SH-SY5Y (cell line): ENCODE measurements around the gene RNF168.

Experiments
- GATA2 ChIP-seq: IDR thresholded peaks from 2 replicates; pipeline ENCODE4 v1.6.1; 2011; ENCODE audit warnings: mild to moderate bottlenecking, low read depth, low read length
- GATA3 ChIP-seq: IDR thresholded peaks from 2 replicates; pipeline ENCODE4 v1.6.1; 2011; ENCODE audit warnings: low read depth, mild to moderate bottlenecking, low read length, moderate library complexity

- no peak for TF ChIP-seq GATA2
- TF ChIP-seq GATA3 = no peak
Observed at GRCh38 chr3:196477678-196478077, 25.9 kb downstream of the RNF168 start.
